Activated T-helper 17 cell treated with anti-CD3 and anti-CD28 coated beads, Interleukin-2, amount 50 U/mL, for 72 hours (primary cell): ENCODE results near the gene GALNTL6. TPM values are rescaled to one million over a fixed set of nuclear protein-coding genes. Genes with fewer than 3 reads are reported as not detected.

ENCODE experiments used
- ATAC-seq: fragments of 150-1000 bp; cut with Tn5 transposase; replicated peaks from 2 replicates; pipeline ENCODE4 v1.10.0; 2021; ENCODE audit warnings: mild to moderate bottlenecking, moderate library complexity
- H3K27ac Mint-ChIP-seq: one replicate; pipeline ENCODE4 v1.8.0; 2022; ENCODE audit warnings: mixed read lengths
- H3K27me3 Mint-ChIP-seq: one replicate; pipeline ENCODE4 v1.8.0; 2022; ENCODE audit warnings: mixed read lengths
- H3K36me3 Mint-ChIP-seq: one replicate; pipeline ENCODE4 v1.8.0; 2022; ENCODE audit warnings: low read depth, mild to moderate bottlenecking, mixed read lengths
- H3K4me1 Mint-ChIP-seq: one replicate; pipeline ENCODE4 v1.8.0; 2022; ENCODE audit warnings: mixed read lengths
- H3K4me3 Mint-ChIP-seq: one replicate; pipeline ENCODE4 v1.8.0; 2022; ENCODE audit warnings: mild to moderate bottlenecking, mixed read lengths
- H3K9me3 Mint-ChIP-seq: one replicate; pipeline ENCODE4 v1.8.0; 2022; ENCODE audit warnings: mixed read lengths
- total RNA-seq, 2 donors: library from RNA; stranded (reverse); gene quantifications; one replicate each; pipeline ENCODE4 v1.2.3, GENCODE V29; 2022

GALNTL6 gene
- total RNA-seq, 2 donors from 2014 or later, result not detected

GRCh38 chr4:171993247-171993646, 180.0 kb downstream of the GALNTL6 start:
- no peak overlapping the region for H3K27ac Mint-ChIP-seq
- H3K4me3 Mint-ChIP-seq, result no peak overlapping the region
- H3K4me1 Mint-ChIP-seq, result no peaks in the 10 kb centered on the region
- peaks cover 4% of the 10 kb centered on the region for H3K9me3 Mint-ChIP-seq
- ATAC-seq, result no peak
- no peaks in the 10 kb centered on the region for H3K36me3 Mint-ChIP-seq
- no peaks in the 10 kb centered on the region for H3K27me3 Mint-ChIP-seq

- no peak for ATAC-seq
- Mint-ChIP-seq H3K4me3 (no peak overlapping the region), H3K4me1 (no peaks in the 10 kb centered on the region), H3K9me3 (no peaks in the 10 kb centered on the region), H3K27ac (no peak overlapping the region), H3K36me3 (no peaks in the 10 kb centered on the region), H3K27me3 (no peaks in the 10 kb centered on the region)
These were observed 194.7 kb downstream of the GALNTL6 start for GRCh38 chr4:172007889-172008288.

- Mint-ChIP-seq H3K4me3 (no peak overlapping the region), H3K36me3 (no peaks in the 10 kb centered on the region), H3K9me3 (peaks cover 4% of the 10 kb centered on the region), H3K27ac (no peak overlapping the region), H3K27me3 (no peaks in the 10 kb centered on the region), H3K4me1 (no peaks in the 10 kb centered on the region)
- no peak for ATAC-seq
These were observed 196.4 kb downstream of the GALNTL6 start for GRCh38 chr4:172009446-172010230.

- no peak overlapping the region for H3K4me3 Mint-ChIP-seq
- no peaks in the 10 kb centered on the region for H3K4me1 Mint-ChIP-seq
- H3K27me3 Mint-ChIP-seq, result no peaks in the 10 kb centered on the region
- H3K9me3 Mint-ChIP-seq, result peaks cover 7% of the 10 kb centered on the region
- no peak overlapping the region for H3K27ac Mint-ChIP-seq
- no peaks in the 10 kb centered on the region for H3K36me3 Mint-ChIP-seq
- no peak for ATAC-seq
These were observed 198.0 kb downstream of the GALNTL6 start for GRCh38 chr4:172011196-172011595.

GRCh38 chr4:172018358-172018757, 205.2 kb downstream of the GALNTL6 start:
- Mint-ChIP-seq H3K4me1 (no peaks in the 10 kb centered on the region), H3K9me3 (peaks cover 27% of the 10 kb centered on the region), H3K4me3 (no peak overlapping the region), H3K27me3 (no peaks in the 10 kb centered on the region), H3K27ac (no peak overlapping the region), H3K36me3 (no peaks in the 10 kb centered on the region)
- ATAC-seq, result no peak

- H3K4me1 Mint-ChIP-seq, result no peaks in the 10 kb centered on the region
- H3K9me3 Mint-ChIP-seq, result no peaks in the 10 kb centered on the region
- ATAC-seq, result no peak
- H3K36me3 Mint-ChIP-seq, result no peaks in the 10 kb centered on the region
- no peak overlapping the region for H3K27ac Mint-ChIP-seq
- no peak overlapping the region for H3K4me3 Mint-ChIP-seq
- H3K27me3 Mint-ChIP-seq, result no peaks in the 10 kb centered on the region
These were observed 222.4 kb downstream of the GALNTL6 start for GRCh38 chr4:172035562-172035961.

- Mint-ChIP-seq H3K36me3 (no peaks in the 10 kb centered on the region), H3K4me1 (no peaks in the 10 kb centered on the region), H3K27ac (no peak overlapping the region), H3K4me3 (no peak overlapping the region), H3K27me3 (no peaks in the 10 kb centered on the region), H3K9me3 (peaks cover 1% of the 10 kb centered on the region)
- no peak for ATAC-seq
These were observed 227.6 kb downstream of the GALNTL6 start for GRCh38 chr4:172040766-172041165.

- no peak for ATAC-seq
- peaks cover 6% of the 10 kb centered on the region for H3K9me3 Mint-ChIP-seq
- H3K4me3 Mint-ChIP-seq, result no peak overlapping the region
- no peaks in the 10 kb centered on the region for H3K36me3 Mint-ChIP-seq
- no peaks in the 10 kb centered on the region for H3K4me1 Mint-ChIP-seq
- no peaks in the 10 kb centered on the region for H3K27me3 Mint-ChIP-seq
- no peak overlapping the region for H3K27ac Mint-ChIP-seq
These were observed 229.5 kb downstream of the GALNTL6 start for GRCh38 chr4:172042714-172043114.

GRCh38 chr4:172045981-172046380, 232.8 kb downstream of the GALNTL6 start:
- H3K9me3 Mint-ChIP-seq, result peaks cover 6% of the 10 kb centered on the region
- H3K4me1 Mint-ChIP-seq, result no peaks in the 10 kb centered on the region
- no peak for ATAC-seq

GRCh38 chr4:172048666-172049065, 235.5 kb downstream of the GALNTL6 start:
- Mint-ChIP-seq H3K4me3 (no peak overlapping the region), H3K27ac (no peak overlapping the region), H3K36me3 (no peaks in the 10 kb centered on the region), H3K9me3 (peaks cover 6% of the 10 kb centered on the region), H3K4me1 (no peaks in the 10 kb centered on the region), H3K27me3 (no peaks in the 10 kb centered on the region)
- ATAC-seq, result no peak

More at GRCh38 chr4:172045981-172046380, 232.8 kb downstream of the GALNTL6 start:
- no peaks in the 10 kb centered on the region for H3K27me3 Mint-ChIP-seq
- no peaks in the 10 kb centered on the region for H3K36me3 Mint-ChIP-seq
- no peak overlapping the region for H3K27ac Mint-ChIP-seq
- no peak overlapping the region for H3K4me3 Mint-ChIP-seq

- ATAC-seq, result no peak
- no peaks in the 10 kb centered on the region for H3K36me3 Mint-ChIP-seq
- H3K4me1 Mint-ChIP-seq, result no peaks in the 10 kb centered on the region
- H3K4me3 Mint-ChIP-seq, result no peak overlapping the region
- H3K9me3 Mint-ChIP-seq, result peaks cover 3% of the 10 kb centered on the region
- no peaks in the 10 kb centered on the region for H3K27me3 Mint-ChIP-seq
- H3K27ac Mint-ChIP-seq, result no peak overlapping the region
These were observed 237.7 kb downstream of the GALNTL6 start for GRCh38 chr4:172050911-172051310.

- Mint-ChIP-seq H3K27me3 (no peaks in the 10 kb centered on the region), H3K36me3 (no peaks in the 10 kb centered on the region), H3K4me1 (no peaks in the 10 kb centered on the region), H3K9me3 (peaks cover 3% of the 10 kb centered on the region), H3K4me3 (no peak overlapping the region), H3K27ac (no peak overlapping the region)
- no peak for ATAC-seq
These were observed 241.8 kb downstream of the GALNTL6 start for GRCh38 chr4:172055046-172055445.

- Mint-ChIP-seq H3K27me3 (no peaks in the 10 kb centered on the region), H3K27ac (no peak overlapping the region), H3K36me3 (no peaks in the 10 kb centered on the region), H3K4me1 (no peaks in the 10 kb centered on the region), H3K9me3 (peaks cover 3% of the 10 kb centered on the region), H3K4me3 (no peak overlapping the region)
- ATAC-seq, result no peak
These were observed 242.3 kb downstream of the GALNTL6 start for GRCh38 chr4:172055498-172055897.

- Mint-ChIP-seq H3K4me1 (no peaks in the 10 kb centered on the region), H3K4me3 (no peak overlapping the region), H3K9me3 (peaks cover 10% of the 10 kb centered on the region), H3K27me3 (no peaks in the 10 kb centered on the region), H3K36me3 (no peaks in the 10 kb centered on the region), H3K27ac (no peak overlapping the region)
- no peak for ATAC-seq
These were observed 248.0 kb downstream of the GALNTL6 start for GRCh38 chr4:172061204-172061603.

GRCh38 chr4:172068506-172068905, 255.3 kb downstream of the GALNTL6 start:
- no peak for ATAC-seq
- no peak overlapping the region for H3K4me3 Mint-ChIP-seq
- no peaks in the 10 kb centered on the region for H3K36me3 Mint-ChIP-seq
- no peaks in the 10 kb centered on the region for H3K4me1 Mint-ChIP-seq
- H3K27me3 Mint-ChIP-seq, result no peaks in the 10 kb centered on the region
- peaks cover 37% of the 10 kb centered on the region for H3K9me3 Mint-ChIP-seq
- H3K27ac Mint-ChIP-seq, result no peak overlapping the region
